Smooth muscle cell (in vitro differentiated cells): Measurements from ENCODE around the gene ZHX3. TPM values are rescaled to one million over a fixed set of nuclear protein-coding genes. Genes with fewer than 3 reads are reported as not detected.

Experiments used
- DNase-seq: peaks from one replicate; lab custom pipeline; 2025; ENCODE audit not compliant: unreplicated experiment; lab: John Stamatoyannopoulos, UW
- H2AFZ ChIP-seq: fragments of 200-600 bp; sonication (generic); 2 replicates; pipeline ENCODE4 v1.6.0; 2016; ENCODE audit warnings: antibody characterized with exemption, low read depth, mild to moderate bottlenecking
- H3F3A ChIP-seq: fragments of 200-600 bp; sonication (generic); 2 replicates; pipeline ENCODE4 v1.6.0; 2017; ENCODE audit warnings: antibody characterized with exemption, low read depth
- H3K27ac ChIP-seq: fragments of 200-600 bp; sonication (generic); 2 replicates; pipeline ENCODE4 v1.5.1; 2016; ENCODE audit warnings: low read depth, mild to moderate bottlenecking
- H3K27me3 ChIP-seq: fragments of 200-600 bp; sonication (generic); 2 replicates; pipeline ENCODE4 v1.6.1; 2016; ENCODE audit warnings: low read depth, mild to moderate bottlenecking
- H3K36me3 ChIP-seq: fragments of 200-600 bp; sonication (generic); 2 replicates; pipeline ENCODE4 v1.5.1; 2016; ENCODE audit warnings: low read depth
- H3K4me1 ChIP-seq: fragments of 200-600 bp; sonication (generic); 2 replicates; pipeline ENCODE4 v1.5.1; 2016; ENCODE audit warnings: low read depth
- H3K4me2 ChIP-seq: fragments of 200-600 bp; sonication (generic); 2 replicates; pipeline ENCODE4 v1.6.0; 2016; ENCODE audit warnings: mild to moderate bottlenecking
- H3K4me3 ChIP-seq: fragments of 200-600 bp; sonication (generic); 2 replicates; pipeline ENCODE4 v1.5.1; 2016; ENCODE audit warnings: mild to moderate bottlenecking
- H3K79me2 ChIP-seq: fragments of 200-600 bp; sonication (generic); 2 replicates; pipeline ENCODE4 v1.6.0; 2016; ENCODE audit warnings: low read depth, mild to moderate bottlenecking
- H3K9ac ChIP-seq: fragments of 200-600 bp; sonication (generic); 2 replicates; pipeline ENCODE4 v1.6.0; 2016; ENCODE audit warnings: low read depth
- H3K9me3 ChIP-seq: fragments of 200-600 bp; sonication (generic); replicated peaks from 2 replicates; pipeline ENCODE4 v1.5.1; 2016; ENCODE audit warnings: low read depth
- H4K20me1 ChIP-seq: fragments of 200-600 bp; sonication (generic); 2 replicates; pipeline ENCODE4 v1.6.0; 2016; ENCODE audit warnings: low read depth
- WGBS: methylation state at CpG from one replicate; pipeline ENCODE4 v1.1.7; 2016; ENCODE audit warnings: low lambda C conversion rate; 5-methylcytosine and 5-hydroxymethylcytosine counted together
- polyA plus RNA-seq: library from polyadenylated mRNA; unstranded; fragments of >200 nt; fragmentation: Nextera tagmentation; extraction: Ambion mirVana; gene quantifications from 2 replicates; pipeline ENCODE4 v1.2.1, GENCODE V29; 2016
- total RNA-seq: library from RNA; depleted of rRNA; stranded (reverse); fragments of >200 nt; gene quantifications from 2 replicates; pipeline ENCODE4 v1.2.3, GENCODE V29; 2014
- TF ChIP-seq, protein P1 (sequence below): fragments of 200-600 bp; sonication (generic); IDR thresholded peaks from 2 replicates; pipeline ENCODE4 v1.5.1; 2017; ENCODE audit warnings: borderline replicate concordance, mild to moderate bottlenecking, antibody characterized with exemption; ENCODE audit not compliant: insufficient read depth, poor library complexity, severe bottlenecking

Gene ZHX3
- total and polyA plus RNA-seq, 2 experiments from 2014 or later: 10.1 to 17.1 TPM

DNA sequence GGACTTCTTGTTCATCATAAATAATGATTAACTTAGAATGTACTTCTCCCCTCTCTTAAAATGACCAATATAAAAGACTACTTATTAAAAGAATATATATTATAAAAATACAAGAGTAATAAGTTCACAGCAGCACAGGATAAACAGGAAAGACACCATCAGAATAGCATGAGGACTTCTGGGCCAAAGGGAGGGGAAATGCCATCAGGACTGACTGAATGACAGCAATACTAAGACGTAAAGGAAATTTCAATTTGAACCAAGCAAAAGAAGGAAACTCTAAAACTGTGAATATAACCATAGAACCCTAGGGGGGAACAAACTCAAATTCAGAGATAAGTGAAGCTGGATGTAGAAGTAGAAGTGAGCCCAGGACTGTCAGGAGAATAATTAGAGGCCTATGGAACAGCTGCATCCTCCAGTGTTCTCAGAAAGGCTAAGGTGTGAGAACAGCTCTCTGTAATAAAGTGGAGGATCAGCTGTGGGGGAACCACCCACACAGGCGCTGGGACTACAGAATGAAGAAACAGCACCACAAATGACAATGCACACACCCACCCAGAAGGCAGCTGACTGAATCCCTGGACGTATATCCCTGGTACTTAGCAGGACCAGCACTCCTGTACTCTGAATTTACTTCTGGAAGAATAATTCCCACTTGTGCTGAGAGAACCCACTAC, 37.8 kb downstream of the ZHX3 start:
- Histone ChIP-seq H3K4me1 (no peaks in the 10 kb centered on the region), H3K9me3 (no peaks in the 10 kb centered on the region), H3K79me2 (peaks cover 5% of the 10 kb centered on the region), H3K27me3 (no peaks in the 10 kb centered on the region), H3K27ac (no peak overlapping the region), H4K20me1 (peaks cover 20% of the 10 kb centered on the region), H3F3A (no peaks in the 10 kb centered on the region), H3K36me3 (no peaks in the 10 kb centered on the region), H3K4me2 (no peak overlapping the region), H3K9ac (no peak overlapping the region), H3K4me3 (no peak overlapping the region), H2AFZ (no peak overlapping the region)
- 82% methylated on average over 3 of the region's 3 CpGs for WGBS
- TF ChIP-seq, protein P1, sequence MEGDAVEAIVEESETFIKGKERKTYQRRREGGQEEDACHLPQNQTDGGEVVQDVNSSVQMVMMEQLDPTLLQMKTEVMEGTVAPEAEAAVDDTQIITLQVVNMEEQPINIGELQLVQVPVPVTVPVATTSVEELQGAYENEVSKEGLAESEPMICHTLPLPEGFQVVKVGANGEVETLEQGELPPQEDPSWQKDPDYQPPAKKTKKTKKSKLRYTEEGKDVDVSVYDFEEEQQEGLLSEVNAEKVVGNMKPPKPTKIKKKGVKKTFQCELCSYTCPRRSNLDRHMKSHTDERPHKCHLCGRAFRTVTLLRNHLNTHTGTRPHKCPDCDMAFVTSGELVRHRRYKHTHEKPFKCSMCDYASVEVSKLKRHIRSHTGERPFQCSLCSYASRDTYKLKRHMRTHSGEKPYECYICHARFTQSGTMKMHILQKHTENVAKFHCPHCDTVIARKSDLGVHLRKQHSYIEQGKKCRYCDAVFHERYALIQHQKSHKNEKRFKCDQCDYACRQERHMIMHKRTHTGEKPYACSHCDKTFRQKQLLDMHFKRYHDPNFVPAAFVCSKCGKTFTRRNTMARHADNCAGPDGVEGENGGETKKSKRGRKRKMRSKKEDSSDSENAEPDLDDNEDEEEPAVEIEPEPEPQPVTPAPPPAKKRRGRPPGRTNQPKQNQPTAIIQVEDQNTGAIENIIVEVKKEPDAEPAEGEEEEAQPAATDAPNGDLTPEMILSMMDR: no peak
- no peak for DNase-seq

DNA sequence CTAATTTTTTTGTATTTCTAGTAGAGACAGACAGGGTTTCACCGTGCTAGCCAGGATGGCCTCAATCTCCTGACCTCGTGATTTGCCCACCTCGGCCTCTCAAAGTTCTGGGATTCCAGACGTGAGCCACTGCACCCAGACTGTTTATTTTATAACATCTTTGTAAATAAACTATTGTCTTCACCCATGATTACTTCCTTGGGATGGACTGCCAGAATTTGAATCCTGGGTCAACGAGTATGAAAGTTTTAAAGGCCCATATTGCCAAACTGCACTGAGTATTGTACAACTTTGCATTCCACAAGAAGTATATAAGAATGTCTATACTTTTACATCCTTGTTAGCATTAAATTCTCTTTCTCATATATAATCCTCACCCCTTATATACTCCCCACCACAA, 38.6 kb downstream of the ZHX3 start:
- no peak overlapping the region for H2AFZ ChIP-seq
- 83% methylated on average over 5 of the region's 5 CpGs for WGBS
- H4K20me1 ChIP-seq: peaks cover 24% of the 10 kb centered on the region
- H3K27ac ChIP-seq: no peak overlapping the region
- H3K4me2 ChIP-seq: no peak overlapping the region
- DNase-seq: no peak
- no peaks in the 10 kb centered on the region for H3K27me3 ChIP-seq
- H3K9ac ChIP-seq: no peak overlapping the region
- H3K4me1 ChIP-seq: no peaks in the 10 kb centered on the region
- H3K79me2 ChIP-seq: peaks cover 5% of the 10 kb centered on the region
- no peaks in the 10 kb centered on the region for H3F3A ChIP-seq
- TF ChIP-seq, protein P1: no peak
- no peaks in the 10 kb centered on the region for H3K9me3 ChIP-seq
- no peaks in the 10 kb centered on the region for H3K36me3 ChIP-seq
- H3K4me3 ChIP-seq: no peak overlapping the region

DNA sequence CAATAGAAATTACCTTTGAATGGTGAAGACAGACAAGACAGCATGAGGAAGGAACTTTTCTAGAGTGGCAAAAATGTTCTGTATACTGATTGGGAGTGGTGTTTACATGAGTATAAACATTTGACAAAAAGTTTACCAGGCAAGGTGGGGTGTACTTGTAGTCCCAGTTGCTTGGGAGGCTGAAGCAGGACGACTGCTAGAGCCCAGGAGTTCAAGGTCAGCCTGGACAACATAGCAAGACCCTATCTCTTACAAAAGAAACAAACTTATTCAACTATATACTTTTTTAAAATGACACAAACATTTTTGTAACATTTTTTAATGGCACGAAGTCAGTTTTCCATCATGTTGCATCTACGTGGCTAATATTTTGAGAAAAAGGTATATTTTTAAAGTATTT, 40.5 kb downstream of the ZHX3 start:
- Histone ChIP-seq H3K9me3 (no peaks in the 10 kb centered on the region), H3K27me3 (no peaks in the 10 kb centered on the region), H3K27ac (no peak overlapping the region), H3K9ac (no peak overlapping the region), H2AFZ (no peak overlapping the region), H3K36me3 (no peaks in the 10 kb centered on the region), H4K20me1 (peaks cover 30% of the 10 kb centered on the region), H3F3A (no peaks in the 10 kb centered on the region), H3K4me2 (no peak overlapping the region), H3K79me2 (peaks cover 5% of the 10 kb centered on the region), H3K4me1 (no peaks in the 10 kb centered on the region), H3K4me3 (no peak overlapping the region)
- no peak for DNase-seq
- 98% methylated on average over 3 of the region's 3 CpGs for WGBS
- TF ChIP-seq, protein P1: no peak

DNA sequence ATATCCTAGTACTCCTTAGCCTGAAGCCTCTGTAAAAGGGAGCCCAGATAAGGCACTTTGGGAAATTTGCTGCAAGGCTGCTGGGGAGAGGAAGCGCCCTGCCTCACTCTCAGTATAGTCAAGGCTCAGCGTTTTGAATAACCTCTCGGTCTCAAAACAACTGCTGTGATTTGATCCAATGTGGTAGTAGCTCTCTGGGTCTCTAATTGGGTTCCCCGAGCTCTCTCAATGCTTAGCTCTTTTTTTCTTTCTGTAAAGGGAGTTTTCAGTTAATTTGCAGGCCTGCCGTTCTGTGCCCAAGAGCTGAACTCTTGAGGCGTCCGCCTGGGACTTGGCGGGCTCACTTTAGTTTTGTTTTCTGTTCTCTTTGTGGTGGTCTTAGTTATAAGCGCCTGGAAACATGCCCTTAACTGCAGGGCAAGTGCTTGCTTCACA, 41.2 kb downstream of the ZHX3 start:
- Histone ChIP-seq H4K20me1 (peaks cover 30% of the 10 kb centered on the region), H3K79me2 (peaks cover 11% of the 10 kb centered on the region), H2AFZ (no peak overlapping the region), H3K36me3 (no peaks in the 10 kb centered on the region), H3F3A (no peaks in the 10 kb centered on the region), H3K27me3 (no peaks in the 10 kb centered on the region), H3K9me3 (no peaks in the 10 kb centered on the region), H3K4me3 (no peak overlapping the region), H3K27ac (no peak overlapping the region), H3K4me2 (no peak overlapping the region), H3K4me1 (no peaks in the 10 kb centered on the region), H3K9ac (no peak overlapping the region)
- no peak for DNase-seq
- TF ChIP-seq, protein P1: no peak
- WGBS: 92% methylated on average over 9 of the region's 9 CpGs
